ENCODE data around the gene MS4A6E.
"Not testable (repeated sequence)": the region's sequence is repeated elsewhere in the genome, so short reads cannot be mapped to it uniquely, and the experiment has no call there.

MS4A6E gene

GRCh38 chr11:60326955-60327354 lies at the start of gene MS4A6E:
Gene MS4A6E (plus strand): TSS chr11:60327255. CDS start chr11:60334896, 7,641 bp downstream.
- no peak for DNase-seq (ENCODE audit: low read depth)

- DNase-seq (ENCODE audit: low read depth): no peak
Observed at GRCh38 chr11:60280412-60280811, 46.6 kb upstream of the MS4A6E start, which contains the start of gene MS4A4A. Gene MS4A4A (plus strand): TSS chr11:60280666. CDS start chr11:60280676, 10 bp downstream.

- no peak for DNase-seq (ENCODE audit: low read depth)
Observed at GRCh38 chr11:60281485-60281884, 45.6 kb upstream of the MS4A6E start.

- DNase-seq (ENCODE audit: low read depth): no peak
Observed at GRCh38 chr11:60282286-60282685, 44.8 kb upstream of the MS4A6E start.

- DNase-seq (ENCODE audit: low read depth): not testable (repeated sequence)
Observed at GRCh38 chr11:60285411-60286126, 41.5 kb upstream of the MS4A6E start.

GRCh38 chr11:60288531-60288930 lies 38.5 kb upstream of the MS4A6E start:
- DNase-seq (ENCODE audit: low read depth): no peak

GRCh38 chr11:60292145-60292544 lies 34.9 kb upstream of the MS4A6E start:
- no peak for DNase-seq (ENCODE audit: low read depth)

GRCh38 chr11:60301178-60301577 lies 25.9 kb upstream of the MS4A6E start:
- DNase-seq (ENCODE audit: low read depth): no peak

GRCh38 chr11:60301884-60302283 lies 25.2 kb upstream of the MS4A6E start:
- not testable (repeated sequence) for DNase-seq (ENCODE audit: low read depth)

- no peak for DNase-seq (ENCODE audit: low read depth)
Observed at GRCh38 chr11:60303661-60304060, 23.4 kb upstream of the MS4A6E start.

GRCh38 chr11:60305906-60306619 lies 21.0 kb upstream of the MS4A6E start:
- DNase-seq (ENCODE audit: low read depth): no peak

- no peak for DNase-seq (ENCODE audit: low read depth)
Observed at GRCh38 chr11:60307507-60308195, 19.4 kb upstream of the MS4A6E start.

- DNase-seq (ENCODE audit: low read depth): no peak
Observed at GRCh38 chr11:60310407-60310998, 16.6 kb upstream of the MS4A6E start.

- DNase-seq (ENCODE audit: low read depth): no peak
Observed at GRCh38 chr11:60314635-60315321, 12.3 kb upstream of the MS4A6E start.

- no peak for DNase-seq (ENCODE audit: low read depth)
Observed at GRCh38 chr11:60315871-60316270, 11.2 kb upstream of the MS4A6E start.

- DNase-seq (ENCODE audit: low read depth): no peak
Observed at GRCh38 chr11:60316317-60316716, 10.7 kb upstream of the MS4A6E start.

GRCh38 chr11:60318726-60319125 lies 8.3 kb upstream of the MS4A6E start:
- no peak for DNase-seq (ENCODE audit: low read depth)

GRCh38 chr11:60321051-60321450 lies 6.0 kb upstream of the MS4A6E start:
- no peak for DNase-seq (ENCODE audit: low read depth)

- DNase-seq (ENCODE audit: low read depth): no peak
Observed at GRCh38 chr11:60328460-60328859, 1.4 kb downstream of the MS4A6E start.

GRCh38 chr11:60332846-60333245 lies 5.8 kb downstream of the MS4A6E start:
- no peak for DNase-seq (ENCODE audit: low read depth)

GRCh38 chr11:60334005-60334620 lies 7.1 kb downstream of the MS4A6E start:
- peak; percentile 58 for DNase-seq (ENCODE audit: low read depth)

Measured in activated T-cell treated with anti-CD3 and anti-CD28 coated beads for 24 hours (primary cell).